ENCODE results near the gene FAM20C. TPM values are rescaled to one million over a fixed set of nuclear protein-coding genes. Genes with fewer than 3 reads are reported as not detected.
A peak's percentile ranks its signal among the peaks of the same experiment; 100 is the strongest.

Gene FAM20C
- total RNA-seq, 1 experiment from 2014 or later: 34.0 TPM

- Mint-ChIP-seq H3K4me1 (ENCODE audit: low read depth, unreplicated experiment) (no peaks in the 10 kb centered on the region), H3K27me3 (ENCODE audit: insufficient read depth, unreplicated experiment) (no peaks in the 10 kb centered on the region), H3K36me3 (ENCODE audit: insufficient read depth, unreplicated experiment) (peaks cover 40% of the 10 kb centered on the region), H3K27ac (ENCODE audit: unreplicated experiment) (peak overlapping the region; percentile 27), H3K9me3 (ENCODE audit: unreplicated experiment) (no peaks in the 10 kb centered on the region), H3K4me3 (ENCODE audit: unreplicated experiment) (no peak overlapping the region)
- no peak overlapping the region for H3K4me3 ChIP-seq (ENCODE audit: low read depth, low read length)
- H3K36me3 ChIP-seq (ENCODE audit: control insufficient read depth, insufficient read depth, low read length): peaks cover 1% of the 10 kb centered on the region; the same call in 1 of the 2 replicates
- CTCF ChIA-PET: no interaction called here
- TF ChIP-seq, protein P1, sequence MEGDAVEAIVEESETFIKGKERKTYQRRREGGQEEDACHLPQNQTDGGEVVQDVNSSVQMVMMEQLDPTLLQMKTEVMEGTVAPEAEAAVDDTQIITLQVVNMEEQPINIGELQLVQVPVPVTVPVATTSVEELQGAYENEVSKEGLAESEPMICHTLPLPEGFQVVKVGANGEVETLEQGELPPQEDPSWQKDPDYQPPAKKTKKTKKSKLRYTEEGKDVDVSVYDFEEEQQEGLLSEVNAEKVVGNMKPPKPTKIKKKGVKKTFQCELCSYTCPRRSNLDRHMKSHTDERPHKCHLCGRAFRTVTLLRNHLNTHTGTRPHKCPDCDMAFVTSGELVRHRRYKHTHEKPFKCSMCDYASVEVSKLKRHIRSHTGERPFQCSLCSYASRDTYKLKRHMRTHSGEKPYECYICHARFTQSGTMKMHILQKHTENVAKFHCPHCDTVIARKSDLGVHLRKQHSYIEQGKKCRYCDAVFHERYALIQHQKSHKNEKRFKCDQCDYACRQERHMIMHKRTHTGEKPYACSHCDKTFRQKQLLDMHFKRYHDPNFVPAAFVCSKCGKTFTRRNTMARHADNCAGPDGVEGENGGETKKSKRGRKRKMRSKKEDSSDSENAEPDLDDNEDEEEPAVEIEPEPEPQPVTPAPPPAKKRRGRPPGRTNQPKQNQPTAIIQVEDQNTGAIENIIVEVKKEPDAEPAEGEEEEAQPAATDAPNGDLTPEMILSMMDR (IDR thresholded peaks at IDR 0.05; ENCODE audit: insufficient read depth in 1 of 2, low read depth in 1 of 2, low read length in 1 of 2, severe bottlenecking in 1 of 2, unreplicated experiment in 1 of 2): no peak
- no TSS peak for BruUV-seq (replicated peaks)
- no peak for DNase-seq
- POLR2A ChIA-PET: no interaction called here
- no peaks in the 10 kb centered on the region for H3K4me1 ChIP-seq
- intact Hi-C loops (cut with micrococcal nuclease; ENCODE audit: unreplicated experiment): no loop called here
- no peaks in the 10 kb centered on the region for H3K27me3 ChIP-seq (replicated peaks; ENCODE audit: control insufficient read depth, insufficient read depth, low read length)
- H3K9me3 ChIP-seq: no peaks in the 10 kb centered on the region
Observed at GRCh38 chr7:208130-208673, 15.8 kb downstream of the FAM20C start.

GRCh38 chr7:208816-209215 is 16.4 kb downstream of the FAM20C start:
- H3K36me3 ChIP-seq (ENCODE audit: control insufficient read depth, insufficient read depth, low read length): peaks cover 2% of the 10 kb centered on the region; the same call in 1 of the 2 replicates
- no peak for DNase-seq
- POLR2A ChIA-PET: no interaction called here
- no peaks in the 10 kb centered on the region for H3K9me3 ChIP-seq
- Mint-ChIP-seq H3K9me3 (ENCODE audit: unreplicated experiment) (no peaks in the 10 kb centered on the region), H3K36me3 (ENCODE audit: insufficient read depth, unreplicated experiment) (peaks cover 34% of the 10 kb centered on the region), H3K27me3 (ENCODE audit: insufficient read depth, unreplicated experiment) (no peaks in the 10 kb centered on the region), H3K4me1 (ENCODE audit: low read depth, unreplicated experiment) (no peaks in the 10 kb centered on the region), H3K4me3 (ENCODE audit: unreplicated experiment) (no peak overlapping the region), H3K27ac (ENCODE audit: unreplicated experiment) (no peak overlapping the region)
- H3K4me3 ChIP-seq (ENCODE audit: low read depth, low read length): no peak overlapping the region
- BruUV-seq (replicated peaks): no TSS peak
- TF ChIP-seq, protein P1 (IDR thresholded peaks at IDR 0.05; ENCODE audit: insufficient read depth in 1 of 2, low read depth in 1 of 2, low read length in 1 of 2, severe bottlenecking in 1 of 2, unreplicated experiment in 1 of 2): no peak
- CTCF ChIA-PET: no interaction called here
- no peaks in the 10 kb centered on the region for H3K4me1 ChIP-seq
- H3K27me3 ChIP-seq (replicated peaks; ENCODE audit: control insufficient read depth, insufficient read depth, low read length): no peaks in the 10 kb centered on the region
- intact Hi-C loops (cut with micrococcal nuclease; ENCODE audit: unreplicated experiment): no loop called here

GRCh38 chr7:209416-209815 is 17.0 kb downstream of the FAM20C start:
- Histone ChIP-seq H3K36me3 (ENCODE audit: control insufficient read depth, insufficient read depth, low read length) (peaks cover 2% of the 10 kb centered on the region; the same call in 1 of the 2 replicates), H3K4me3 (ENCODE audit: low read depth, low read length) (no peak overlapping the region), H3K9me3 (no peaks in the 10 kb centered on the region), H3K4me1 (no peaks in the 10 kb centered on the region), H3K27me3 (replicated peaks; ENCODE audit: control insufficient read depth, insufficient read depth, low read length) (no peaks in the 10 kb centered on the region)
- BruUV-seq (replicated peaks): no TSS peak
- H3K27me3 Mint-ChIP-seq (ENCODE audit: insufficient read depth, unreplicated experiment): no peaks in the 10 kb centered on the region
- TF ChIP-seq, protein P1 (IDR thresholded peaks at IDR 0.05; ENCODE audit: insufficient read depth in 1 of 2, low read depth in 1 of 2, low read length in 1 of 2, severe bottlenecking in 1 of 2, unreplicated experiment in 1 of 2): no peak
- H3K4me1 Mint-ChIP-seq (ENCODE audit: low read depth, unreplicated experiment): no peaks in the 10 kb centered on the region
- POLR2A ChIA-PET: no interaction called here
- H3K9me3 Mint-ChIP-seq (ENCODE audit: unreplicated experiment): no peaks in the 10 kb centered on the region
- CTCF ChIA-PET: no interaction called here
- H3K27ac Mint-ChIP-seq (ENCODE audit: unreplicated experiment): no peak overlapping the region
- no peak for DNase-seq
- H3K36me3 Mint-ChIP-seq (ENCODE audit: insufficient read depth, unreplicated experiment): peaks cover 28% of the 10 kb centered on the region
- intact Hi-C loops (cut with micrococcal nuclease; ENCODE audit: unreplicated experiment): no loop called here
- no peak overlapping the region for H3K4me3 Mint-ChIP-seq (ENCODE audit: unreplicated experiment)

Data from Caco-2 (cell line).